Measurements from ENCODE around the gene ITCH.

The ITCH gene

GRCh38 chr20:34532756-34533155 lies 169.7 kb downstream of the ITCH start:
- no peaks in the 10 kb centered on the region for H3K9me3 ChIP-seq (ENCODE audit: low read depth, low read length)
- no peak overlapping the region for H3K9ac ChIP-seq (ENCODE audit: insufficient read length)
- peaks cover 56% of the 10 kb centered on the region; the same call in 1 of the 2 replicates for H3K36me3 ChIP-seq (ENCODE audit: insufficient read depth, low read length)
- no peak overlapping the region for H3K27ac ChIP-seq
- DNase-seq (ENCODE audit: low read depth, low spot score), result no peak
- no peak overlapping the region for H3K4me3 ChIP-seq
- TF ChIP-seq FOXP2 (optimal IDR thresholded peaks at IDR 0.05; ENCODE audit: control extremely low read depth, extremely low read length, insufficient read depth) (no peak), EZH2 (IDR thresholded peaks at IDR 0.05) (no peak), POLR2AphosphoS5 (IDR thresholded peaks at IDR 0.05; ENCODE audit: borderline replicate concordance, low read depth, low read length) (no peak)

- H3K27ac ChIP-seq, result no peak overlapping the region
- no peak for TF ChIP-seq POLR2AphosphoS5 (IDR thresholded peaks at IDR 0.05; ENCODE audit: borderline replicate concordance, low read depth, low read length)
- no peak for TF ChIP-seq FOXP2 (optimal IDR thresholded peaks at IDR 0.05; ENCODE audit: control extremely low read depth, extremely low read length, insufficient read depth)
- no peak for TF ChIP-seq EZH2 (IDR thresholded peaks at IDR 0.05)
- H3K9ac ChIP-seq (ENCODE audit: insufficient read length), result no peak overlapping the region
- H3K9me3 ChIP-seq (ENCODE audit: low read depth, low read length), result no peaks in the 10 kb centered on the region
- H3K36me3 ChIP-seq (ENCODE audit: insufficient read depth, low read length), result peaks cover 50% of the 10 kb centered on the region; the same call in 1 of the 2 replicates
- DNase-seq (ENCODE audit: low read depth, low spot score), result no peak
- no peak overlapping the region for H3K4me3 ChIP-seq
These were observed 171.5 kb downstream of the ITCH start for GRCh38 chr20:34534391-34535165.

- no peak for DNase-seq (ENCODE audit: low read depth, low spot score)
- TF ChIP-seq EZH2 (IDR thresholded peaks at IDR 0.05) (no peak), POLR2AphosphoS5 (IDR thresholded peaks at IDR 0.05; ENCODE audit: borderline replicate concordance, low read depth, low read length) (0 out of 2 replicates have a peak, but pooled peaks have one; percentile 10)
- Histone ChIP-seq H3K27ac (no peak overlapping the region), H3K9me3 (ENCODE audit: low read depth, low read length) (no peaks in the 10 kb centered on the region), H3K9ac (ENCODE audit: insufficient read length) (no peak overlapping the region), H3K4me3 (no peak overlapping the region), H3K36me3 (ENCODE audit: insufficient read depth, low read length) (peaks cover 42% of the 10 kb centered on the region; the same call in 1 of the 2 replicates)
These were observed 172.3 kb downstream of the ITCH start for GRCh38 chr20:34535301-34535840.

GRCh38 chr20:34535857-34536256 lies 172.8 kb downstream of the ITCH start:
- no peak for DNase-seq (ENCODE audit: low read depth, low spot score)
- Histone ChIP-seq H3K36me3 (ENCODE audit: insufficient read depth, low read length) (peaks cover 43% of the 10 kb centered on the region), H3K4me3 (no peak overlapping the region), H3K9ac (ENCODE audit: insufficient read length) (no peak overlapping the region), H3K9me3 (ENCODE audit: low read depth, low read length) (no peaks in the 10 kb centered on the region), H3K27ac (no peak overlapping the region)
- TF ChIP-seq POLR2AphosphoS5 (IDR thresholded peaks at IDR 0.05; ENCODE audit: borderline replicate concordance, low read depth, low read length), result no peak
- TF ChIP-seq FOXP2 (optimal IDR thresholded peaks at IDR 0.05; ENCODE audit: control extremely low read depth, extremely low read length, insufficient read depth), result no peak
- no peak for TF ChIP-seq EZH2 (IDR thresholded peaks at IDR 0.05)

GRCh38 chr20:34536798-34537394 lies 173.8 kb downstream of the ITCH start:
- TF ChIP-seq POLR2AphosphoS5 (IDR thresholded peaks at IDR 0.05; ENCODE audit: borderline replicate concordance, low read depth, low read length) (no peak), EZH2 (IDR thresholded peaks at IDR 0.05) (no peak), FOXP2 (optimal IDR thresholded peaks at IDR 0.05; ENCODE audit: control extremely low read depth, extremely low read length, insufficient read depth) (no peak)
- no peak for DNase-seq (ENCODE audit: low read depth, low spot score)
- no peak overlapping the region for H3K9ac ChIP-seq (ENCODE audit: insufficient read length)
- no peak overlapping the region for H3K27ac ChIP-seq
- peaks cover 52% of the 10 kb centered on the region for H3K36me3 ChIP-seq (ENCODE audit: insufficient read depth, low read length)
- no peaks in the 10 kb centered on the region for H3K9me3 ChIP-seq (ENCODE audit: low read depth, low read length)
- no peak overlapping the region for H3K4me3 ChIP-seq

- Histone ChIP-seq H3K27ac (no peak overlapping the region), H3K9me3 (ENCODE audit: low read depth, low read length) (no peaks in the 10 kb centered on the region), H3K9ac (ENCODE audit: insufficient read length) (no peak overlapping the region), H3K4me3 (no peak overlapping the region), H3K36me3 (ENCODE audit: insufficient read depth, low read length) (peaks cover 52% of the 10 kb centered on the region)
- no peak for TF ChIP-seq FOXP2 (optimal IDR thresholded peaks at IDR 0.05; ENCODE audit: control extremely low read depth, extremely low read length, insufficient read depth)
- no peak for TF ChIP-seq POLR2AphosphoS5 (IDR thresholded peaks at IDR 0.05; ENCODE audit: borderline replicate concordance, low read depth, low read length)
- TF ChIP-seq EZH2 (IDR thresholded peaks at IDR 0.05), result no peak
- no peak for DNase-seq (ENCODE audit: low read depth, low spot score)
These were observed 174.6 kb downstream of the ITCH start for GRCh38 chr20:34537651-34538050.

DNA sequence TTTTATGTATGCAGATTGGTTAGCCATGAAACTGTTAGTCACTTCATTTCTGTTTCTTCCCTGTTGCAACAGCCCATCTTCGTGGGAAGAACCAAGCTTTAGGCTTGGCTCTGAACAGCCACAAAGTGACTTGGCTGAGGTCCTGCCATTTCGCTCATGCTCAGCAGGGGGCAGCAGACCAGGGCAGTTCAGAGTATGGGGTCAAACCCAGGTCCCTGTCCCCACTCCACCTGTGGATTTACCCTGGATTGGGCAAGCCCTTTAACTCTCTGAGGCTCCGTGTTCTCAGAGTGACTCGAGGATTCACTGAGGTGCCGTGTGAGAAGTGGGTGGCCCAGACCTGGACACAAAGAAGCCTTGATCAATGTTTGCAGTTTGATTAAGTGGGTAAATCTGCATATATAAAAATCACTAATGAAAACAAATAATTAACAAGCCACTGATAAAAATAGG lies 175.6 kb downstream of the ITCH start:
- no peak overlapping the region for H3K9ac ChIP-seq (ENCODE audit: insufficient read length)
- H3K36me3 ChIP-seq (ENCODE audit: insufficient read depth, low read length), result peaks cover 47% of the 10 kb centered on the region
- H3K4me3 ChIP-seq, result no peak overlapping the region
- DNase-seq (ENCODE audit: low read depth, low spot score), result no peak
- H3K9me3 ChIP-seq (ENCODE audit: low read depth, low read length), result no peaks in the 10 kb centered on the region
- no peak for TF ChIP-seq FOXP2 (optimal IDR thresholded peaks at IDR 0.05; ENCODE audit: control extremely low read depth, extremely low read length, insufficient read depth)
- no peak for TF ChIP-seq POLR2AphosphoS5 (IDR thresholded peaks at IDR 0.05; ENCODE audit: borderline replicate concordance, low read depth, low read length)
- no peak for TF ChIP-seq EZH2 (IDR thresholded peaks at IDR 0.05)
- H3K27ac ChIP-seq, result no peak overlapping the region

DNA sequence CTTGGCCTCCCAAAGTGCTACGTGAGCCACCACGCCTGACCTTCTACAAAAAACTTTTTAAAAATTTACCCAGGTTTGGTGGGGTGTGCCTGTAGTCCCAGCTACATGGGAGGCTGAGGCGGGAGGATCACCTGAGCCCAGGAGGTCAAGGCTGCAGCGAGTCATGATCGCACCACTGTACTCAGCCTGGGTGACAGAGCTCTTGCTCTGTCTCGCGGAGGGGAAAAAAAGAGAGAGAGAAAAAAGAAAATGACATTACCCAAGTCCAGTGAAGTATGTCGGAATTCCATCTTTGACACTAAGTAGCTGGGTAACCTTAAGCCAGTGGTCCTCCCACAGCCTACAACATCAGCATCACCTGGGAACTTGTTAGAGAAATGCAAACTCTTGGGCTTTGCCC lies 176.7 kb downstream of the ITCH start:
- no peaks in the 10 kb centered on the region for H3K9me3 ChIP-seq (ENCODE audit: low read depth, low read length)
- no peak for TF ChIP-seq POLR2AphosphoS5 (IDR thresholded peaks at IDR 0.05; ENCODE audit: borderline replicate concordance, low read depth, low read length)
- TF ChIP-seq EZH2 (IDR thresholded peaks at IDR 0.05), result no peak
- no peak for TF ChIP-seq FOXP2 (optimal IDR thresholded peaks at IDR 0.05; ENCODE audit: control extremely low read depth, extremely low read length, insufficient read depth)
- peaks cover 39% of the 10 kb centered on the region for H3K36me3 ChIP-seq (ENCODE audit: insufficient read depth, low read length)
- no peak for DNase-seq (ENCODE audit: low read depth, low spot score)
- no peak overlapping the region for H3K4me3 ChIP-seq
- no peak overlapping the region for H3K27ac ChIP-seq
- no peak overlapping the region for H3K9ac ChIP-seq (ENCODE audit: insufficient read length)

All from SK-N-MC (cell line).